Heart left ventricle (tissue), 16 donors: Measurements from ENCODE around the gene STAU1. TPM values are rescaled to one million over a fixed set of nuclear protein-coding genes. Genes with fewer than 3 reads are reported as not detected.

ENCODE experiments used
- ATAC-seq, 4 donors: fragments of 200-7000 bp; cut with Tn5 transposase; one replicate each; pipeline ENCODE4 v1.9.1; 2020 to 2022; ENCODE audit warnings: moderate library complexity in 4 of 4, mild to moderate bottlenecking in 3 of 4, moderate number of reproducible peaks in 1 of 4
- DNase-seq, 5 donors: peaks; one replicate each; pipeline ENCODE4 v3.0.0-alpha.2; 2020
- H3K27ac ChIP-seq, 12 donors: fragments of 200-600 bp; sonication (generic) in 4 of 12; one replicate each; pipeline versions ENCODE4 v1.5.0 to v1.8.0; 2016 to 2022; ENCODE audit warnings: mild to moderate bottlenecking in 2 of 12
- H3K27me3 ChIP-seq, 9 donors: fragments of 200-600 bp; sonication (generic) in 2 of 9; one replicate each; pipeline versions ENCODE4 v1.5.1 to v1.8.0; 2016 to 2022; ENCODE audit warnings: mild to moderate bottlenecking in 3 of 9
- H3K36me3 ChIP-seq, 9 donors: fragments of 200-600 bp; sonication (generic) in 2 of 9; one replicate each; pipeline versions ENCODE4 v1.5.0 to v1.8.0; 2018 to 2022; ENCODE audit warnings: mild to moderate bottlenecking in 2 of 9
- H3K4me1 ChIP-seq, 12 donors: fragments of 200-600 bp; sonication (generic) in 4 of 12; one replicate each; pipeline versions ENCODE4 v1.5.0 to v1.8.0; 2016 to 2022; ENCODE audit warnings: mild to moderate bottlenecking in 3 of 12
- H3K4me3 ChIP-seq, 12 donors: fragments of 200-600 bp; sonication (generic) in 4 of 12; one replicate each; pipeline versions ENCODE4 v1.5.0 to v1.8.0; 2017 to 2022; ENCODE audit warnings: mild to moderate bottlenecking in 9 of 12, moderate library complexity in 4 of 12
- H3K9me3 ChIP-seq, 12 donors: fragments of 200-600 bp; sonication (generic) in 4 of 12; one replicate each; pipeline versions ENCODE4 v1.5.0 to v1.8.0; 2016 to 2022; ENCODE audit warnings: mild to moderate bottlenecking in 1 of 12
- POLR2A ChIP-seq, 2 donors: fragments of 450-650 bp; IDR thresholded peaks; one replicate each; pipeline ENCODE4 v1.6.1; 2017; ENCODE audit warnings: antibody characterized with exemption in 2 of 2, mild to moderate bottlenecking in 2 of 2, moderate library complexity in 2 of 2
- WGBS, 4 donors: extraction: QIAGEN DNeasy Blood & Tissue Kit in 2 of 4; methylation state at CpG; one replicate each; pipeline versions ENCODE4 v1.1.5 to v1.1.7; 2013 to 2018; 5-methylcytosine and 5-hydroxymethylcytosine counted together
- intact Hi-C, 10 donors: fragments of 100-400 bp; cut with DNase I; formaldehyde crosslinking; loops; one replicate each; pipeline versions ENCODE4 v1.11.1 to v1.14.2; 2022
- polyA plus RNA-seq, 2 donors: library from polyadenylated mRNA; stranded (reverse); fragments of 200-250 nt; gene quantifications; one replicate each; pipeline ENCODE4 v1.2.3, GENCODE V29; 2013
- total RNA-seq, 9 donors: library from RNA; depleted of rRNA in 2 of 9; stranded (reverse); fragments of >200 nt in 2 of 9; fragmentation: NEBNext Ultra II Directional in 3 of 9; extraction: Animal tissue kit (Norgen Biotek cat#: 25700) in 3 of 9; gene quantifications; one replicate each; pipeline versions ENCODE4 v1.1.0 to v1.2.4, GENCODE V29; 2016 to 2023
- TF ChIP-seq, protein P1 (sequence below), 12 donors: fragments of 200-600 bp; sonication (generic) in 4 of 12; IDR thresholded peaks; one replicate each; pipeline versions ENCODE4 v1.5.0 to v1.8.0; 2018 to 2022; ENCODE audit warnings: antibody characterized with exemption in 12 of 12, mild to moderate bottlenecking in 5 of 12
- donor health status: ischemic (EF 13 %, LVEDD 7.1; RV severe dilation, severe dysfunction).
- donor health status: healthy with polysubstance abuse.
- donor health status: DM: no; HTN: yes; CAD: no.
- donor health status: DM: no; HTN: no; CAD: no.
- donor health status: ischemic (EF 25% LVEDD 6.9; RV normal size, moderate dysfunction).
- donor health status: ischemic (EF 25% LVEDD 5.7; RV mildly dilated, moderate dysfunction).
- donor health status: healthy.
- donor health status: DM: yes; HTN: yes; CAD: no.
- donor health status: ischemic (EF 35%, LVEDD 5.7; RV mildly dilated, moderate dysfunction).
- donor health status: nonischemic (EF 11% LVEDD 7.7; RV severe dilation, severe dysfunction).
- donor health status: DM: yes; HTN: yes; CAD: no.
- donor health status: PGD.
- donor health status: ischemic (EF 29% LVEDD 5.4; RV normal size, mild dysfunction).
- donor health status: nonischemic (EF 23%, LVEDD 6.1; RV moderate dilation, normal function).

The STAU1 gene
- total and polyA plus RNA-seq, 11 donors = 23.2 to 95.4 (median 70.5) TPM

DNA sequence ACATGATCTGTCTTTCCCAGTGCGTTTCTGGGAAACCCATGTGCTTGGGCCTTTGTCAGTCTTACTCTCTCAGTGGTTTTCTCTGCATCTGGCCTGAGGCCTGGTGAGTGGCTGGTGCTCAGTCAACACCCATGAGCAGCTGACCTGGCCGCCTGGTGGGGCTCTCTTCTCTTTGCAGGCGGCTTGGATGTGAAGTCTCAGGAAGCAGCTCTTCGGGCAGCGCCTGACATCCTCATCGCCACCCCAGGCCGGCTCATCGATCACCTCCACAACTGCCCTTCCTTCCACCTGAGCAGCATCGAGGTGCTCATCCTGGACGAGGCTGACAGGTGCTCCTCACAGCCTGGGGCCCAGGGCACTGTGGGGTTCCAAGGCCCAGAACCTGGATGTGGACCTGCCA lies 41.9 kb upstream of the STAU1 start:
- H3K36me3 ChIP-seq = peaks cover 6 to 98% (median 92%) of the 10 kb centered on the region in 9 donors
- intact Hi-C loops = no loop called here
- peaks cover 0 to 7% (median 0%) of the 10 kb centered on the region in 12 donors for H3K4me1 ChIP-seq

DNA sequence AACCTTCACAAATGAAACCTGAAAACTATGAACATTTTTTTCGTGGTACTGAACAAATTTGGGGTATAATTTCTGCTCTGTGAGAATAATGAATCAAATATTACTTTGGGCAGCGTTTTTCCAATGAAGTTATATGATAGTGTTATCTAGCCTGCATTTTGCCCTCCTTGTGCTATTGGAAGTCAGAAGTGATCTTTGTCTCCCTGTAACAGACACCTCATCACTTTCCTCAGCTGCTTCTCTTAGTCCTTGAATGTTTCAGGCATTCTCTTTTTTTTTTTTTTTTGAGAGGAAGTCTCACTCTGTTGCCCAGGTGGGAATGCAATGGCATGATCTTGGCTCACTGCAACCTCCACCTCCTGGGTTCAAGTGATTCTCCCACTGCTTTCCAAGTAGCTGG lies 41.2 kb upstream of the STAU1 start:
- Histone ChIP-seq H3K9me3 (no peaks in the 10 kb centered on the region), H3K4me1 (peaks cover 0 to 7% (median 0%) of the 10 kb centered on the region in 12 donors), H3K27ac (no peak overlapping the region), H3K4me3 (no peak overlapping the region), H3K27me3 (no peaks in the 10 kb centered on the region), H3K36me3 (peaks cover 4 to 98% (median 92%) of the 10 kb centered on the region in 9 donors)
- WGBS, 4 donors = 86 to 91% (median 88%) methylated on average over 2 of the region's 2 CpGs
- DNase-seq (no peak), ATAC-seq (no peak)
- intact Hi-C loops = no loop called here
- no peak for TF ChIP-seq POLR2A (IDR thresholded peaks at IDR 0.05)
- TF ChIP-seq, protein P1, sequence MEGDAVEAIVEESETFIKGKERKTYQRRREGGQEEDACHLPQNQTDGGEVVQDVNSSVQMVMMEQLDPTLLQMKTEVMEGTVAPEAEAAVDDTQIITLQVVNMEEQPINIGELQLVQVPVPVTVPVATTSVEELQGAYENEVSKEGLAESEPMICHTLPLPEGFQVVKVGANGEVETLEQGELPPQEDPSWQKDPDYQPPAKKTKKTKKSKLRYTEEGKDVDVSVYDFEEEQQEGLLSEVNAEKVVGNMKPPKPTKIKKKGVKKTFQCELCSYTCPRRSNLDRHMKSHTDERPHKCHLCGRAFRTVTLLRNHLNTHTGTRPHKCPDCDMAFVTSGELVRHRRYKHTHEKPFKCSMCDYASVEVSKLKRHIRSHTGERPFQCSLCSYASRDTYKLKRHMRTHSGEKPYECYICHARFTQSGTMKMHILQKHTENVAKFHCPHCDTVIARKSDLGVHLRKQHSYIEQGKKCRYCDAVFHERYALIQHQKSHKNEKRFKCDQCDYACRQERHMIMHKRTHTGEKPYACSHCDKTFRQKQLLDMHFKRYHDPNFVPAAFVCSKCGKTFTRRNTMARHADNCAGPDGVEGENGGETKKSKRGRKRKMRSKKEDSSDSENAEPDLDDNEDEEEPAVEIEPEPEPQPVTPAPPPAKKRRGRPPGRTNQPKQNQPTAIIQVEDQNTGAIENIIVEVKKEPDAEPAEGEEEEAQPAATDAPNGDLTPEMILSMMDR (IDR thresholded peaks at IDR 0.05) = no peak

More for the DNA sequence above, 41.9 kb upstream of the STAU1 start:
- Histone ChIP-seq H3K27ac (peak overlapping the region in 3 of 12 donors; percentile 2 to 46 (median 42)), H3K27me3 (no peaks in the 10 kb centered on the region), H3K9me3 (no peaks in the 10 kb centered on the region), H3K4me3 (no peak overlapping the region)
- ATAC-seq (peak in 1 of 4 donors; percentile 8), DNase-seq (no peak)
- WGBS, 4 donors = 90 to 96% (median 92%) methylated on average over 10 of the region's 10 CpGs
- TF ChIP-seq, protein P1 (IDR thresholded peaks at IDR 0.05) = no peak
- no peak for TF ChIP-seq POLR2A (IDR thresholded peaks at IDR 0.05)

DNA sequence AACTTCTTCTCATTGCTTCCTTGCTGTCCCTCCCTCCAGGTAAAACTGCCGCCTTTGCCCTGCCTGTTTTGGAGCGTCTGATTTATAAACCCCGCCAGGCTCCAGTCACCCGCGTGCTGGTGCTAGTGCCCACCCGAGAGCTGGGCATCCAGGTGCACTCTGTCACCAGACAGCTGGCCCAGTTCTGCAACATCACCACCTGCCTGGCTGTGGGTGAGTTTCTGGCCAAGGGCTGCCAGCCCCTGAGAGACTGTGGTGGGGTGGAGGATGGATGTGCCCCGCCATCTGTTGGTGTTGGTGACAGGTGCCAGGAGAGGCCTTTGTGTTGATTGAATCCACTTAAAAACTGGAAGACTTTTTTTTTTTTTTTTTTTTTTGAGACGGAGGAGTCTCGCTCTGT lies 40.5 kb upstream of the STAU1 start:
- H3K27me3 ChIP-seq = no peaks in the 10 kb centered on the region
- intact Hi-C loops = no loop called here
- DNase-seq (no peak), ATAC-seq (no peak)
- TF ChIP-seq POLR2A (IDR thresholded peaks at IDR 0.05) = no peak
- TF ChIP-seq, protein P1 (IDR thresholded peaks at IDR 0.05) = no peak
- H3K4me1 ChIP-seq = peaks cover 0 to 7% (median 0%) of the 10 kb centered on the region in 12 donors
- 89 to 91% (median 90%) methylated on average over 9 of the region's 9 CpGs for WGBS, 4 donors
- H3K27ac ChIP-seq = no peak overlapping the region
- no peak overlapping the region for H3K4me3 ChIP-seq
- peaks cover 3 to 98% (median 92%) of the 10 kb centered on the region in 9 donors for H3K36me3 ChIP-seq
- H3K9me3 ChIP-seq = no peaks in the 10 kb centered on the region

DNA sequence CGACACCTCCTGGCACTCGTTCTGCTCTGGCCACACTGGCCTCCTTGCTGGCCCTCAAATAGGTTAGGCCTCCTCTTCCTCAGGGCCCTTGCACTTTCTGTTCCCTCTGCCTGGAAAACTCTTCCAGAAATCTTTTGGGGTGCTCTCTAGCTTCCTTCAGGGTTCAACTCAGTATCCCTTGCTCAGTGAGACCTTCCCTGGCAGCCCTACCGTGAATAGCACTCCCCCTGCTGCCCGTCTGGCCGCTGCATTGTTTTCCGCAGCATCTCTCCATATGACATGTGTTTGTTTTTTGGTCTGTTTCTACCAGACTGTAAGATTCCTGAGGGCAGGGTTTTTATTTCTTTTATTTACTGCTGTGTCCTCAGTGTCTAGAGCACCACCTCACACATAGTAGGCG lies 37.8 kb upstream of the STAU1 start:
- Histone ChIP-seq H3K9me3 (no peaks in the 10 kb centered on the region), H3K4me1 (peaks cover 0 to 4% (median 0%) of the 10 kb centered on the region in 12 donors), H3K27ac (no peak overlapping the region), H3K27me3 (no peaks in the 10 kb centered on the region), H3K36me3 (peaks cover 3 to 95% (median 93%) of the 10 kb centered on the region in 9 donors), H3K4me3 (no peak overlapping the region)
- WGBS, 4 donors = 92 to 95% (median 93%) methylated on average over 7 of the region's 7 CpGs
- ATAC-seq = no peak
- DNase-seq = no peak
- intact Hi-C loops = no loop called here
- TF ChIP-seq POLR2A (IDR thresholded peaks at IDR 0.05) = no peak
- TF ChIP-seq, protein P1 (IDR thresholded peaks at IDR 0.05) = no peak
